ENCODE data around the gene HAND2.

DNA sequence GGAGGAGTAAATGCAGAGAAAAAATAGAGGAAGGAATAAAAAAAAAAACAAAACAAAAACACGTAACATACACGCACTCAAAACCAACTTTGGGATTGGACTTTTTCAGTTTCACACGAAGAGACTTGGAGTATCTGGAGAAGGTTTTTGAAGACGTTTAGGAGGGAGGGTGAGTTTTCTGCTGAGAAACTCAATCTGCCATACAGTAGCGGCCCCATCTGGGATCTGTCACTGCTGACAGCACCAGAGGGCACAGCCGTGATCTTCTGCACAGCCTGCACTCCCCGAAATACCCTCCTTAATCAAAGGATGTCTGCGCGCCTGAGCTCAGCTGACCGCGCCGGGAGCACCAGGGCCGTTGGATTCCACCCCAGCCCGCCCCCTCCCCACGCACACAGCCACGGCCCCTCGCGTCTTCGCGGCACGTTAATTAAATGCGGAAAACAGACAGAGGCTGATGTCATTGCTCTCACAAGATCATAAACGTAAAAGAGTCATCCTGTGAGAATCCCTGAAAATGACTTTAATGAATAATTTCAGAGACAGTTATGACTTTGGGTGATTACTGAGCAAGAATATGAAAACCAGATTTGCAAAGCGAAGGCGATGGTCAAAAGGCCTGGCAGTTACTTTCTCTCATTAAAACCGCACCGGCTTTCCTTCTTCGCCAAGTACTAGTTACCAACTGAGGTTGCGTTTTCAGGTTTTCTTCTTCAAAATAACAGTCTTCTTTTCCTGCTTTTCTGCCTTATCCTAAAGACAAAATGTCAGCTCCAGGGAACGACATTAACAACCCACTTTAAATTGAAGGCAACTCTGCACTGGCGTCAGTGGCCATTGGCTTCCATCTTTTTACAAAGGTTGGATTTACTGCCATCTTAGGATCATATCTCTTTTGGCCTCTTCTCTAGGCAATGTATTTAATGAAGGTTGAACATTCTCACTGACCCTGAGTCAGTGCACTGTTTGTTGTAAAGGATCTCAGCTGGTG, 10.6 kb downstream of the HAND2 start:
- TF ChIP-seq EP300 (IDR thresholded peaks at IDR 0.05) (no peak), POLR2AphosphoS5 (IDR thresholded peaks at IDR 0.05) (no peak), POLR2A (IDR thresholded peaks at IDR 0.05) (no peak)
- TF ChIP-seq, protein P1, sequence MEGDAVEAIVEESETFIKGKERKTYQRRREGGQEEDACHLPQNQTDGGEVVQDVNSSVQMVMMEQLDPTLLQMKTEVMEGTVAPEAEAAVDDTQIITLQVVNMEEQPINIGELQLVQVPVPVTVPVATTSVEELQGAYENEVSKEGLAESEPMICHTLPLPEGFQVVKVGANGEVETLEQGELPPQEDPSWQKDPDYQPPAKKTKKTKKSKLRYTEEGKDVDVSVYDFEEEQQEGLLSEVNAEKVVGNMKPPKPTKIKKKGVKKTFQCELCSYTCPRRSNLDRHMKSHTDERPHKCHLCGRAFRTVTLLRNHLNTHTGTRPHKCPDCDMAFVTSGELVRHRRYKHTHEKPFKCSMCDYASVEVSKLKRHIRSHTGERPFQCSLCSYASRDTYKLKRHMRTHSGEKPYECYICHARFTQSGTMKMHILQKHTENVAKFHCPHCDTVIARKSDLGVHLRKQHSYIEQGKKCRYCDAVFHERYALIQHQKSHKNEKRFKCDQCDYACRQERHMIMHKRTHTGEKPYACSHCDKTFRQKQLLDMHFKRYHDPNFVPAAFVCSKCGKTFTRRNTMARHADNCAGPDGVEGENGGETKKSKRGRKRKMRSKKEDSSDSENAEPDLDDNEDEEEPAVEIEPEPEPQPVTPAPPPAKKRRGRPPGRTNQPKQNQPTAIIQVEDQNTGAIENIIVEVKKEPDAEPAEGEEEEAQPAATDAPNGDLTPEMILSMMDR (IDR thresholded peaks at IDR 0.05): no peak
